NCI-H1092 treated with DMSO at 0.1 percent for 48 hours (cell line): ENCODE data around the gene MISP3.

ENCODE experiments used
- DNase-seq: peaks from one replicate; lab custom pipeline; 2025; lab: John Stamatoyannopoulos, UW

Gene MISP3

GRCh38 chr19:14102756-14103155 lies 30.2 kb downstream of the MISP3 start:
- DNase-seq, result no peak

GRCh38 chr19:14103310-14103709 lies 30.7 kb downstream of the MISP3 start:
- no peak for DNase-seq

GRCh38 chr19:14105680-14106079 lies 33.1 kb downstream of the MISP3 start:
- DNase-seq, result no peak

GRCh38 chr19:14106840-14107239 lies 34.3 kb downstream of the MISP3 start:
- DNase-seq, result no peak

GRCh38 chr19:14107581-14108461 lies 35.2 kb downstream of the MISP3 start:
- no peak for DNase-seq

- DNase-seq, result no peak
These were observed 38.1 kb downstream of the MISP3 start for GRCh38 chr19:14110650-14111049.

GRCh38 chr19:14111486-14111885 lies 38.9 kb downstream of the MISP3 start:
- no peak for DNase-seq

- DNase-seq, result no peak
These were observed 39.6 kb downstream of the MISP3 start for GRCh38 chr19:14112051-14112808.

- DNase-seq, result no peak
These were observed 40.3 kb downstream of the MISP3 start for GRCh38 chr19:14112809-14113385.

GRCh38 chr19:14113762-14114414 lies 41.3 kb downstream of the MISP3 start:
- DNase-seq, result no peak

GRCh38 chr19:14114439-14114838 lies 41.9 kb downstream of the MISP3 start:
- DNase-seq, result no peak

- no peak for DNase-seq
These were observed 42.3 kb downstream of the MISP3 start for GRCh38 chr19:14114854-14115253.

- no peak for DNase-seq
These were observed 43.2 kb downstream of the MISP3 start for GRCh38 chr19:14115756-14116155.

- DNase-seq, result no peak
These were observed 43.9 kb downstream of the MISP3 start for GRCh38 chr19:14116525-14116917.

- DNase-seq, result no peak
These were observed 44.5 kb downstream of the MISP3 start for GRCh38 chr19:14116918-14117578.

GRCh38 chr19:14117668-14118164 lies 45.1 kb downstream of the MISP3 start, which contains the start of gene PRKACA:
TSS of gene PRKACA (minus strand) at chr19:14117762. CDS start at chr19:14117547, 215 bp downstream.
- DNase-seq, result peak; percentile 98

- peak; percentile 64 for DNase-seq
These were observed 45.8 kb downstream of the MISP3 start for GRCh38 chr19:14118165-14119051.

- no peak for DNase-seq
These were observed 46.6 kb downstream of the MISP3 start for GRCh38 chr19:14119146-14119545.

GRCh38 chr19:14119644-14120496 lies 47.3 kb downstream of the MISP3 start:
- DNase-seq, result no peak

- DNase-seq, result no peak
These were observed 47.9 kb downstream of the MISP3 start for GRCh38 chr19:14120497-14120780.
